Measurements from ENCODE around the gene ADIPOR1. TPM values are rescaled to one million over a fixed set of nuclear protein-coding genes. Genes with fewer than 3 reads are reported as not detected.

Gene ADIPOR1
- total RNA-seq, 2 experiments from 2014 or later, result 49.4 to 57.4 TPM

DNA sequence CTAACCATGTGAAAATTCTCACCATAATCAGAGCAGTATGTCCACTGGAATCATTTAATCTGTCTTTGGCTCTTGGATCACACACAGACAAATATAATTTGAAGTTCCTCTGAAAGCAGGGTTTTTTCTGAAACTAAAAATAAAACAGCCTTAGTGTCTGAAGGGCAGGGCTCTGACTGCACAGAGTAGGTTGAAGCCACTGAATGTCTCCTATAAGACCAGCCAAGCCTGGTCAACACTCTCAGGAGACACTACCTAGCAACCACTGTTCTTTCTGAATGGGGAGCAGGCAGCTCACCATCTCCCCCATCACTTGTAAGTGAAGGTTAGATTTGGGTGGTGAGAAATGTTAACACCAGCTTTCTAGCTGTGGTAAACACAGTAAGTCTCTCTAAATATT is 33.0 kb upstream of the ADIPOR1 start:
- Histone ChIP-seq H3K4me1 (ENCODE audit: insufficient read depth, low read length, poor library complexity, severe bottlenecking) (no peaks in the 10 kb centered on the region), H3K9me3 (ENCODE audit: low read length) (no peaks in the 10 kb centered on the region), H2AFZ (ENCODE audit: low read length) (no peak overlapping the region), H3K4me2 (ENCODE audit: low read length) (no peak overlapping the region), H3K4me3 (ENCODE audit: low read depth, low read length, poor library complexity, severe bottlenecking) (no peak overlapping the region), H3K79me2 (ENCODE audit: insufficient read depth, low read depth, low read length) (no peaks in the 10 kb centered on the region), H4K20me1 (ENCODE audit: insufficient read depth, low read length) (no peaks in the 10 kb centered on the region), H3K9me2 (ENCODE audit: insufficient read depth, low read length) (no peaks in the 10 kb centered on the region), H3K36me3 (ENCODE audit: insufficient read depth, low read length) (no peaks in the 10 kb centered on the region), H3K27ac (ENCODE audit: low read depth, low read length, poor library complexity, severe bottlenecking) (no peak overlapping the region)
- no TSS peak for BruUV-seq (replicated peaks)
- DNase-seq (ENCODE audit: low spot score), result no peak
- ChIA-PET POLR2A (interaction anchor here (1.0 kb wide), 1 partner anchor 16 kb away, joined by 4 read pairs; the partner anchor contains the start of gene TMEM183A), CTCF (ENCODE audit: unreplicated experiment) (no interaction called here)
- no peak for TF ChIP-seq EZH2phosphoT487 (IDR thresholded peaks at IDR 0.05; ENCODE audit: borderline replicate concordance, low read depth, low read length)
- TF ChIP-seq, protein P1, sequence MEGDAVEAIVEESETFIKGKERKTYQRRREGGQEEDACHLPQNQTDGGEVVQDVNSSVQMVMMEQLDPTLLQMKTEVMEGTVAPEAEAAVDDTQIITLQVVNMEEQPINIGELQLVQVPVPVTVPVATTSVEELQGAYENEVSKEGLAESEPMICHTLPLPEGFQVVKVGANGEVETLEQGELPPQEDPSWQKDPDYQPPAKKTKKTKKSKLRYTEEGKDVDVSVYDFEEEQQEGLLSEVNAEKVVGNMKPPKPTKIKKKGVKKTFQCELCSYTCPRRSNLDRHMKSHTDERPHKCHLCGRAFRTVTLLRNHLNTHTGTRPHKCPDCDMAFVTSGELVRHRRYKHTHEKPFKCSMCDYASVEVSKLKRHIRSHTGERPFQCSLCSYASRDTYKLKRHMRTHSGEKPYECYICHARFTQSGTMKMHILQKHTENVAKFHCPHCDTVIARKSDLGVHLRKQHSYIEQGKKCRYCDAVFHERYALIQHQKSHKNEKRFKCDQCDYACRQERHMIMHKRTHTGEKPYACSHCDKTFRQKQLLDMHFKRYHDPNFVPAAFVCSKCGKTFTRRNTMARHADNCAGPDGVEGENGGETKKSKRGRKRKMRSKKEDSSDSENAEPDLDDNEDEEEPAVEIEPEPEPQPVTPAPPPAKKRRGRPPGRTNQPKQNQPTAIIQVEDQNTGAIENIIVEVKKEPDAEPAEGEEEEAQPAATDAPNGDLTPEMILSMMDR (conservative IDR thresholded peaks at IDR 0.05; ENCODE audit: low read length), result no peak
- intact Hi-C loops (cut with micrococcal nuclease; ENCODE audit: unreplicated experiment), result no loop called here

DNA sequence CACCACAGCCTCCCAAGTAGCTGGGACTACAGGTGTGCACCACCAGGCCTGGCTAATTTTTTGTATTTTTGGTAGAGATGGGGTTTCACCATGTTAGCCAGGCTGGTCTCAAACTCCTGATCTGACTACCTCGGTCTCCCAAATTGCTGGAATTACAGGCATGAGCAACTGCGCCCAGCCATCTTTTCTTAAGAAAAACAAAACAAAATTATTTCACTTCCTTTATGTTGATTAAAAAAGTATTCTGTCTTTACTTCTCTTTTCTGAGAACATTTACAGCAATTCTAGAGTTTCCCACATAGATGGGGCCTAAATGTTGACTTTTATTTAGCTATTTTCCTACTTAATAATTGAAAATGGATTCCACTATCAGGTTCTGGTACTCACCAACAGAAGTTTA is 31.8 kb upstream of the ADIPOR1 start:
- POLR2A ChIA-PET, result interaction anchor here (1.0 kb wide), 1 partner anchor 17 kb away, joined by 4 read pairs; the partner anchor contains the start of gene TMEM183A

More for the DNA sequence above, 31.8 kb upstream of the ADIPOR1 start:
- Histone ChIP-seq H3K4me1 (ENCODE audit: insufficient read depth, low read length, poor library complexity, severe bottlenecking) (no peaks in the 10 kb centered on the region), H3K4me3 (ENCODE audit: low read depth, low read length, poor library complexity, severe bottlenecking) (no peak overlapping the region), H3K79me2 (ENCODE audit: insufficient read depth, low read depth, low read length) (no peaks in the 10 kb centered on the region), H2AFZ (ENCODE audit: low read length) (no peak overlapping the region), H4K20me1 (ENCODE audit: insufficient read depth, low read length) (no peaks in the 10 kb centered on the region), H3K36me3 (ENCODE audit: insufficient read depth, low read length) (no peaks in the 10 kb centered on the region), H3K9me3 (ENCODE audit: low read length) (no peaks in the 10 kb centered on the region), H3K4me2 (ENCODE audit: low read length) (no peak overlapping the region), H3K9me2 (ENCODE audit: insufficient read depth, low read length) (no peaks in the 10 kb centered on the region), H3K27ac (ENCODE audit: low read depth, low read length, poor library complexity, severe bottlenecking) (no peak overlapping the region)
- DNase-seq (ENCODE audit: low spot score), result no peak
- TF ChIP-seq, protein P1 (conservative IDR thresholded peaks at IDR 0.05; ENCODE audit: low read length), result no peak
- no peak for TF ChIP-seq EZH2phosphoT487 (IDR thresholded peaks at IDR 0.05; ENCODE audit: borderline replicate concordance, low read depth, low read length)
- intact Hi-C loops (cut with micrococcal nuclease; ENCODE audit: unreplicated experiment), result no loop called here
- BruUV-seq (replicated peaks), result no TSS peak
- CTCF ChIA-PET (ENCODE audit: unreplicated experiment), result no interaction called here
